HepG2 (cell line): ENCODE measurements around the gene RAB30. TPM values are rescaled to one million over a fixed set of nuclear protein-coding genes. Genes with fewer than 3 reads are reported as not detected.

Experiments used
- ATAC-seq: fragments of 200-7000 bp; cut with Tn5 transposase; 3 replicates; pipeline ENCODE4 v1.9.1; 2020; ENCODE audit warnings: mild to moderate bottlenecking, moderate library complexity
- BruUV-seq: library from RNA; stranded (reverse); fragments of 400-500 nt; replicated peaks from 2 replicates; lab custom pipeline; 2021; lab: Mats Ljungman, UMichigan
- CTCF ChIA-PET: fragments of 300-600 bp; formaldehyde crosslinking; extraction: SDS; loops from one replicate; lab custom pipeline; 2021; ENCODE audit warnings: low total read pairs, inconsistent platforms, low intra/inter-chr PET ratio; lab: Yijun Ruan, JAX
- POLR2A ChIA-PET: fragments of 350-600 bp; sonication (Branson Sonifier 250); formaldehyde crosslinking; loops from one replicate; lab custom pipeline; 2020; ENCODE audit warnings: antibody characterized with exemption, inconsistent platforms; lab: Yijun Ruan, JAX
- DNase-seq: peaks from one replicate; pipeline ENCODE4 v3.0.0-alpha.2; 2015; ENCODE audit warnings: low spot score
- FAIRE-seq: peaks from 3 replicates; lab custom pipeline; 2011; peaks lifted over from hg19 to GRCh38; lab: Jason Lieb, UNC
- H2AFZ ChIP-seq: one replicate; pipeline ENCODE4 v1.6.1; 2011; ENCODE audit warnings: low read length, inconsistent platforms
- H3K27ac ChIP-seq: fragments of 300-600 bp; 3 replicates; pipeline ENCODE4 v1.8.0; 2011; ENCODE audit warnings: mixed run types, mild to moderate bottlenecking, mixed read lengths, low read length, inconsistent platforms; ENCODE audit not compliant: insufficient read depth; ENCODE audit errors: extremely low read length
- H3K27me3 ChIP-seq, 2 experiments: fragments of 200-600 bp in 1 of 2; 2 replicates in 1 of 2; 3 replicates in 1 of 2; pipeline versions ENCODE4 v1.6.0 to v1.8.0; 2011; ENCODE audit warnings: low read length in 2 of 2, mild to moderate bottlenecking in 2 of 2, moderate library complexity in 2 of 2, inconsistent platforms in 1 of 2; ENCODE audit not compliant: insufficient read depth in 2 of 2, control insufficient read depth in 1 of 2
- H3K36me3 ChIP-seq, 2 experiments: fragments of 200-600 bp in 1 of 2; replicated peaks in 1 of 2; 2 replicates in 1 of 2; 3 replicates in 1 of 2; pipeline versions ENCODE4 v1.5.1 to v1.8.0; 2011; ENCODE audit warnings: low read length in 2 of 2, inconsistent platforms in 1 of 2; ENCODE audit not compliant: insufficient read depth in 2 of 2, control insufficient read depth in 1 of 2
- H3K4me1 ChIP-seq: 2 replicates; pipeline ENCODE4 v1.5.1; 2012; ENCODE audit warnings: low read length, inconsistent platforms; ENCODE audit not compliant: insufficient read depth
- H3K4me2 ChIP-seq: 2 replicates; pipeline ENCODE4 v1.6.0; 2011; ENCODE audit warnings: low read depth, low read length, inconsistent platforms
- H3K4me3 ChIP-seq, 3 experiments: fragments of 200-600 bp in 1 of 3; sonication (generic), shearing (Covaris generic) in 1 of 3; replicated peaks in 1 of 3; 2 replicates each; pipeline ENCODE4 v1.5.1; 2011 to 2016; ENCODE audit warnings: low read length in 3 of 3, inconsistent platforms in 2 of 3, low read depth in 2 of 3, mild to moderate bottlenecking in 2 of 3, control low read depth in 1 of 3, mixed read lengths in 1 of 3; ENCODE audit not compliant: insufficient read depth in 1 of 3
- H3K79me2 ChIP-seq: one replicate; pipeline ENCODE4 v1.6.1; 2011; ENCODE audit warnings: low read length, inconsistent platforms; ENCODE audit not compliant: insufficient read depth
- H3K9ac ChIP-seq: 2 replicates; pipeline ENCODE4 v1.6.0; 2011; ENCODE audit warnings: mild to moderate bottlenecking, low read depth, low read length, inconsistent platforms; ENCODE audit not compliant: insufficient read depth
- H3K9me3 ChIP-seq: 2 replicates; pipeline ENCODE4 v1.5.1; 2012; ENCODE audit warnings: mild to moderate bottlenecking, low read length
- H4K20me1 ChIP-seq: 2 replicates; pipeline ENCODE4 v1.6.0; 2011; ENCODE audit warnings: inconsistent platforms, mild to moderate bottlenecking, low read length, moderate library complexity; ENCODE audit not compliant: insufficient read depth
- FOXJ3 ChIP-seq: sonication (generic); formaldehyde crosslinking; IDR thresholded peaks from 2 replicates; pipeline ENCODE4 v1.4.0; 2020; ENCODE audit warnings: missing genetic modification reagents, mild to moderate bottlenecking, borderline replicate concordance
- KAT8 ChIP-seq: IDR thresholded peaks from 2 replicates; pipeline ENCODE4 v1.6.1; 2016; ENCODE audit warnings: missing genetic modification reagents, missing compliant biosample characterization
- RAD51 ChIP-seq: fragments of 450-650 bp; IDR thresholded peaks from 2 replicates; pipeline ENCODE4 v1.6.1; 2016; ENCODE audit warnings: borderline replicate concordance
- THAP9 ChIP-seq: sonication (generic); formaldehyde crosslinking; IDR thresholded peaks from 2 replicates; pipeline ENCODE4; 2020; ENCODE audit warnings: missing genetic modification reagents, mild to moderate bottlenecking, borderline replicate concordance
- U2AF2 ChIP-seq: fragments of 200-400 bp; formaldehyde crosslinking; IDR thresholded peaks from 2 replicates; pipeline ENCODE4 v1.6.1; 2017; ENCODE audit warnings: low read depth, mild to moderate bottlenecking, low read length
- ZHX2 ChIP-seq, 2 experiments: sonication (generic) in 1 of 2; formaldehyde crosslinking in 1 of 2; IDR thresholded peaks; 2 replicates each; pipeline versions ENCODE4 v1.6.1 to v1.9.0; 2014 to 2022; ENCODE audit warnings: antibody characterized with exemption in 1 of 2, borderline replicate concordance in 1 of 2, inconsistent platforms in 1 of 2, low read depth in 1 of 2, missing genetic modification reagents in 1 of 2
- ZKSCAN1 ChIP-seq: fragments of 150-350 bp; IDR thresholded peaks from 2 replicates; pipeline ENCODE4 v1.6.1; 2014; ENCODE audit warnings: low read length
- ZNF235 ChIP-seq: sonication (generic); formaldehyde crosslinking; IDR thresholded peaks from 2 replicates; pipeline ENCODE4 v1.8.1; 2023; ENCODE audit warnings: mild to moderate bottlenecking, missing genetic modification reagents, borderline replicate concordance
- ZNF326 ChIP-seq: sonication (generic); formaldehyde crosslinking; IDR thresholded peaks from 2 replicates; pipeline ENCODE4 v1.4.0; 2020; ENCODE audit warnings: missing genetic modification reagents, borderline replicate concordance
- ZNF674 ChIP-seq: sonication (generic); formaldehyde crosslinking; IDR thresholded peaks from 2 replicates; pipeline ENCODE4 v1.5.0; 2020; ENCODE audit warnings: low read depth, mild to moderate bottlenecking, missing genetic modification reagents
- ZXDC ChIP-seq: sonication (generic); formaldehyde crosslinking; IDR thresholded peaks from 2 replicates; pipeline ENCODE4 v1.5.0; 2020; ENCODE audit warnings: mild to moderate bottlenecking, missing genetic modification reagents
- WGBS: methylation state at CpG from one replicate; pipeline ENCODE4 v1.1.6; 2017; ENCODE audit warnings: low lambda C conversion rate; 5-methylcytosine and 5-hydroxymethylcytosine counted together
- in situ Hi-C: cut with HindIII; loops from 2 replicates; pipeline ENCODE4 v1.10.0; 2017; ENCODE audit warnings: low pct_unique_long_range_greater_than_20kb; ENCODE audit not compliant: extremely low pct_ligation_motif_present
- intact Hi-C: fragments of 100-400 bp; cut with micrococcal nuclease; formaldehyde crosslinking; loops from one replicate; pipeline ENCODE4 v1.10.0; 2022; ENCODE audit not compliant: unreplicated experiment
- polyA plus RNA-seq, 8 experiments: library from polyadenylated mRNA; depleted of rRNA in 3 of 8; stranded (reverse) in 7 of 8; unstranded in 1 of 8; fragments of >200 nt; fragmentation: Illumina TruSeq in 4 of 8; extraction: Trizol in 4 of 8; gene quantifications; 2 replicates each; pipeline versions ENCODE4 v1.2.1 to v1.2.3, GENCODE V29; 2011 to 2016; ENCODE audit warnings: low read depth in 4 of 8, missing spikeins in 1 of 8, mixed read lengths in 1 of 8; ENCODE audit not compliant: insufficient read depth in 1 of 8
- total RNA-seq, 5 experiments: library from RNA; depleted of rRNA; stranded (reverse); fragments of >200 nt; fragmentation: Illumina TruSeq; extraction: Trizol; gene quantifications; 2 replicates each; pipeline ENCODE4 v1.2.3, GENCODE V29; 2016; ENCODE audit warnings: low read depth in 1 of 5

RAB30 gene
- total and polyA plus RNA-seq, 2 of the 13 experiments (the other 11 are each of a cell fraction or from before 2014, with no cell fraction given): 3.7 to 5.0 TPM

- in situ Hi-C loops: no loop called here
- no peaks in the 10 kb centered on the region for H4K20me1 ChIP-seq
- no peak overlapping the region for H2AFZ ChIP-seq
- FAIRE-seq (no peak), ATAC-seq (no peak), DNase-seq (no peak)
- H3K4me2 ChIP-seq: no peak overlapping the region
- H3K9ac ChIP-seq: no peak overlapping the region
- H3K36me3 ChIP-seq: peaks cover 0 to 21% of the 10 kb centered on the region in 2 experiments; a peak in 1 of 5 replicates
- no TSS peak for BruUV-seq
- WGBS: 91% methylated on average over 6 of the region's 6 CpGs
- POLR2A ChIA-PET: no interaction called here
- CTCF ChIA-PET: no interaction called here
- H3K4me1 ChIP-seq: peaks cover 12% of the 10 kb centered on the region; the same call in 1 of the 2 replicates
- intact Hi-C loops: loop anchor here (10.0 kb wide), 1 partner anchor 303 kb away; the partner anchor contains the start of gene CCDC90B
- no peak overlapping the region for H3K4me3 ChIP-seq
- H3K79me2 ChIP-seq: no peaks in the 10 kb centered on the region
- H3K27me3 ChIP-seq: no peaks in the 10 kb centered on the region
- H3K9me3 ChIP-seq: no peaks in the 10 kb centered on the region
- H3K27ac ChIP-seq: no peak overlapping the region
- TF ChIP-seq THAP9 (CRISPR knock-in tag) (no peak), ZKSCAN1 (no peak), ZNF235 (CRISPR knock-in tag) (no peak), ZNF674 (no peak), ZXDC (CRISPR knock-in tag) (no peak), ZHX2 (IDR thresholded peaks at IDR 0.05; ENCODE audit: low read depth) (no peak), ZHX2 (CRISPR knock-in tag; IDR thresholded peaks at IDR 0.05; ENCODE audit: borderline replicate concordance) (no peak), RAD51 (no peak), FOXJ3 (CRISPR knock-in tag) (no peak), ZNF326 (CRISPR knock-in tag) (no peak), KAT8 (no peak), U2AF2 (no peak)
Measured at GRCh38 chr11:82981852-82982251, 89.8 kb downstream of the RAB30 start.
